22Rv1 (cell line): Measurements from ENCODE around the gene OR51B4.

Experiments
- CTCF ChIP-seq: fragments of 450-650 bp; IDR thresholded peaks from 2 replicates; pipeline ENCODE4 v1.5.1; 2017; ENCODE audit warnings: mild to moderate bottlenecking
- ZFX ChIP-seq: fragments of 450-650 bp; IDR thresholded peaks from 2 replicates; pipeline ENCODE4 v1.6.1; 2017; ENCODE audit warnings: antibody characterized with exemption, borderline replicate concordance

- TF ChIP-seq CTCF (no peak), ZFX (no peak)
Observed at GRCh38 chr11:5290106-5290505, 11.6 kb downstream of the OR51B4 start.
